GM19025 (cell line): ENCODE results near the gene ARHGEF3.
A peak's percentile ranks its signal among the peaks of the same experiment; 100 is the strongest.

Experiments
- ATAC-seq: cut with Tn5 transposase; IDR thresholded peaks from one replicate; pipeline ENCODE4 v1.9.1; 2021; ENCODE audit warnings: mild to moderate bottlenecking, low read depth, moderate library complexity; ENCODE audit not compliant: unreplicated experiment

ARHGEF3 gene, protein sequence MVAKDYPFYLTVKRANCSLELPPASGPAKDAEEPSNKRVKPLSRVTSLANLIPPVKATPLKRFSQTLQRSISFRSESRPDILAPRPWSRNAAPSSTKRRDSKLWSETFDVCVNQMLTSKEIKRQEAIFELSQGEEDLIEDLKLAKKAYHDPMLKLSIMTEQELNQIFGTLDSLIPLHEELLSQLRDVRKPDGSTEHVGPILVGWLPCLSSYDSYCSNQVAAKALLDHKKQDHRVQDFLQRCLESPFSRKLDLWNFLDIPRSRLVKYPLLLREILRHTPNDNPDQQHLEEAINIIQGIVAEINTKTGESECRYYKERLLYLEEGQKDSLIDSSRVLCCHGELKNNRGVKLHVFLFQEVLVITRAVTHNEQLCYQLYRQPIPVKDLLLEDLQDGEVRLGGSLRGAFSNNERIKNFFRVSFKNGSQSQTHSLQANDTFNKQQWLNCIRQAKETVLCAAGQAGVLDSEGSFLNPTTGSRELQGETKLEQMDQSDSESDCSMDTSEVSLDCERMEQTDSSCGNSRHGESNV

DNA sequence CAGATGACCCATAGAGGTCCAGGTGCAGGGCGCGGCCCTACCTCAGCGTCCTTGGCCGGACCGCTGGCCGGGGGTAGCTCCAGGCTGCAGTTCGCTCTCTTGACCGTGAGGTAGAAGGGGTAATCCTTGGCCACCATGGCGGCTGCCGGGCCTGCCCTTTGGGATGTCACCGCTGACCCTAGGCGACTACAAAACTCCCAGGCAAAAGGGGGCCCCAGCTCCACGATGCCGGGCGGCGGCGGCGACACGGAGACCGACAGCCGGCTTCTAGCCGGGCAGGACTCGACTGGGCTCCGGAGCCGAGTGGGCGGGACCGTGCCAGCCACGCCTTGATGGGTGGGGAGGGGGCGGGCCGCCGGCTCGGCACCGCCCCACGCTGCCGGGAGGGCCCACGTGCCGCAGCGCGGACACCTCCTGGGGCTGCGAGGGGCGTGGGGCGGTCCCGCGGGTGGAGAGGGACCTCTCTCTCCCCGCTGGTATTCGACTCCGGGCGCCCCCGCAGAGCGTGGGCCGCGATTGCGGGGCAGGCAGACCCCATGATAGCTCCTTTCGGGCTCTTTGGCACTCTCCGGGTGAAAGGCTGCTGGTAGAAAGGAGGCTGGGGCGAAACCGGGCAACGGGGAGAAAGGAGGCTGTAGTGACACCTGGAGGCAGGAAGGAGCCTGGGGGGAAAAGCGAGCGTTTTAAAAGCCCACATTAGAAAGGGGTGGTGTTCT, at the start of gene ARHGEF3:
TSS of gene ARHGEF3 (minus strand) at position 288 of the 716 bp plus-strand sequence. CDS start at position 137, 151 bp downstream.
- ATAC-seq = peak; percentile 91

DNA sequence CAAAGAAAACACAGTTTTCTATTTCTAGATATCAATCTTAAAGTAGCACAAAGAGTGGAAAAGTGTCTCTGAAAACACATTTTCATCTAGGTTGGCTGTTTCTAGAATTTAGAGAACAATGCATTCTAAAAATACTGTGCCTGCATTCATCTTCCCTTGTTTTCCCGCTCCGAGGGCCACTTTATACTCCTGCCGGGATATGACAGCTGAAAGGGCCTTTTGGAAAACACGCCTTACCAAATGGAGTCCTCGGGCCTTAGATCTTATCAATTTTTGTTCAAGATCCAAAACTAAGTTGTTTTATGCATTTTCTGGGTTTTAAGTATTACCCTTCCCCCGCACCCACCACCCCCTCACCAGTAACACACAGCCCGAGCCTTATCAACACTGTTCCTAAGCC, 47.9 kb upstream of the ARHGEF3 start:
- ATAC-seq = no peak

DNA sequence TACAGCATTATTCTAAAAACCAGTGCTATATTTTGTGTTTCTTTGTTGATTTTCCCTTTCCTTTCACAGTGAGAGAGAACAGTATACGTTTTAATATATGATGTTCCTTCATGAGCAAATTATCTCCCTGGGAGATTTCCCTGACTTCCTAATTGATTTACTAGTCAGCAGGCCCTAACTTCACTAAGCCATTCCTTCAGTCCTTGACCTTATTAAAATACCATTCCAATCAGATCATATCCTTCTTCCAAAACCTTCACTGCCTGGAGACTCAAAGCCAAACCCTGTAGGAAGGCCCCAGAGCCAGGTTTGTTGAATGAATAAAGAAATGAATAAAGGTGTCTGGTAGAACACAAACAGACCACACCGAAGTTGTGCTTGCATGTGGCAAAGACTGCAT, 43.8 kb upstream of the ARHGEF3 start:
- ATAC-seq = no peak

DNA sequence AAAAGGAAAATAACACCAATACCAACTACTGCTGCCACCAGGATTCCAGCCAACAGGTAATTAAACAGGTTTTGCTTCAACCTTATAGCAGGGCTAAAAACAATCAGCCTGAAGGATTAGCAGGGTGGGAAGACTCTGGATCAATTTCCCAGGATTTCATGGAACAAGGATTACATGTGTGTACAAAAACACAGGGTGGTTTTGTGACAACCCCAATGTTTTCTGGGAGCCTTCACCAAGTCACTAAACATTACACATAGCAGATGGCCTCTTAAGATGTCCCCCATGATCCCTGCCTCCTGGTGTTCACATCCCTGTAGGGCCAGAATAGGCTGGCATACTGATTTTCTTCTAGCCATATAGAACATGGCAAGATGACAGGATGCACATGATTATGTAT, 42.8 kb upstream of the ARHGEF3 start:
- no peak for ATAC-seq

DNA sequence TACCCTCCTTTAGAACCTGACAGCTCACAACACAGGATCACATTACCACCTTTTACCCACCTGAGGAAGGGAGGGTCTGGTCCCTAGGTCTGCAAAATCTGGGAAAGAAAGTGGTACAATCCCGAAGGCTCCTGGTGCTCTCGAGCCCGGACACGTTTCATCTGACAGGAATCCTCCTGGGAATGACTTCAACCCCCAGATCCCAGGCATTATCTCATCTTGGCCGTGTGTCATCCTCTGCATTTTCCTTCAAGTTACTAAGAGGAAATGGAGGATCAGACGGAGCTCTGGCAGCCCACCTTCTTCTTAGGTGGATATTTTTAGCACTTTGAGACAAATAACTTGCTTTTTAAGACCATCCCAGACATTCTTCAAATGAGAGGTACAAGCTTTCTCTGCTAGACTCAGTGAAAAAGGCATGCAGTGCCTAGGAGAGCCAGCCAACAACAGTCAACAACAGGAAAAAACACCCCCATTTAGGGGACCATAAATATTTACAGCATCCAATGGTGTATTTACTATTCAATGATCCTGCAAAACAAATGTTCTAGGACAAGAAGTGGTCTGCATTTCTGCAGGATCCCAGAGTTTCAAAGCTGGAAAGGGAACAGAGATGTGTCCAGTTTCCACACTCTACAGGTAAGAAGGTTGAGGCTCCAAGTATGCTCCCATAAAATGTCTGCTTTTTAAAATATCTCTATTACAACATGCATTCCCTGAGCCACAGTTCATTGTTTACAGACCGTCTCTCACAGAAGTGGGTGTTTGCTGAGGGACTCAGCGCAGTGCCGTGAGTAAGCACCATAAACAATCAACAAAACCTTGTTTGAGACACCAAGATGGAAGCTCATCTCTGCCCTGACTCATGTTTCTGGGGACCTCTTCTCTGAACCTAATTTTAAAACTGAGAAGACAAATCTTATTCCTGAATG, 38.3 kb upstream of the ARHGEF3 start:
- no peak for ATAC-seq

DNA sequence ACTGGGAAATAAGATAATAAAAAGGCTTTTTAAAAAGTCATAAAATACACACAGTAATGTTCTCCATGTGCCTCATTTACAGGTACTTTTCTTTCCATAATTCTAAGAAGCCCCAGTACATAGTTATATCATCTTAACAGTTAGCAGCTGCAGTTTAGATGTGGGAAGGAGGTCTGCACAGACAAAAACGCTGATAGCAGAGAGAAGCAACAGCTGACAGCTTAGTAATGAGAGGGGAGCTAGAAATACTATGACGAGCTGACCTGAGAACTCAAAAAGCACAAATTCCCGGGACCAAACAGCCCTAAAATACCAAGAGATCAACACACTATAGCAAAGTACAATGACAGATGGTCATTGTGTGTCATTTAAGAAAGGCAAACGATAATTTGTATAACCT, 36.7 kb upstream of the ARHGEF3 start:
- ATAC-seq = no peak

DNA sequence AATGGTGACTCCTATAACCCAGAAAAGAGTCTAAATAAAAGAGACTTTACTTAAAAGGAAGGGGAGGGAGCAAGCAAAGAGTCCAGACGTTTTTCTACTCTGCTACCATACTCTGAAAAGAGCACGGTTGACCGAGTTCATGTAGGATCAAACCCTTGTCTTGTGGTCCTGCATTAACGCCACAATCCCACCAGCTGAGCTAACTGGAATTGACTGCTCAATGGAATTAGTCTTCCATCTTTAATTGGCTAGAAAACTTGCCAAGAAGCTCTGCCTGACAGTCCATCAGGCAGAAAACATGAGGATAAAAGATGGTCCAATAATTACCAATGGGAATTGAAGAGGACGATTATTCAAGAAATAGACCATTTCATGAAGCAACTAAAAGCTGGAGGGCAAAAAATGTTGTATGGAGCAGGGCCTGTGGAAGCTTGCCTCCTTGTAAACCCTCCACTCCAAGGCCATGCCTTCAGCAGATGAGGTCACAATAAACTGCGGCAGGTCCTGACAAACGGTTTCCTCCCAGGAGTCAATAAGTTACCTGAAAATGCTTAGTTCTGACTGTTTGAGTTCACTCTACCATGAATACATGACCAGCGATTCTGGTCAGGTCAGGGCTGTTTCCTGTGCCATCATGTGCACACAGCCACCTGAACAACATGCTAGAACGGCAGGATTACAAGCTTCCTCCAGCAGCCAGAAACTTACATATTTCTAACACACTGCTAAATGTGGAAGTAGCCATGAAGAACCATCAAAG, 35.6 kb upstream of the ARHGEF3 start:
- ATAC-seq = no peak

DNA sequence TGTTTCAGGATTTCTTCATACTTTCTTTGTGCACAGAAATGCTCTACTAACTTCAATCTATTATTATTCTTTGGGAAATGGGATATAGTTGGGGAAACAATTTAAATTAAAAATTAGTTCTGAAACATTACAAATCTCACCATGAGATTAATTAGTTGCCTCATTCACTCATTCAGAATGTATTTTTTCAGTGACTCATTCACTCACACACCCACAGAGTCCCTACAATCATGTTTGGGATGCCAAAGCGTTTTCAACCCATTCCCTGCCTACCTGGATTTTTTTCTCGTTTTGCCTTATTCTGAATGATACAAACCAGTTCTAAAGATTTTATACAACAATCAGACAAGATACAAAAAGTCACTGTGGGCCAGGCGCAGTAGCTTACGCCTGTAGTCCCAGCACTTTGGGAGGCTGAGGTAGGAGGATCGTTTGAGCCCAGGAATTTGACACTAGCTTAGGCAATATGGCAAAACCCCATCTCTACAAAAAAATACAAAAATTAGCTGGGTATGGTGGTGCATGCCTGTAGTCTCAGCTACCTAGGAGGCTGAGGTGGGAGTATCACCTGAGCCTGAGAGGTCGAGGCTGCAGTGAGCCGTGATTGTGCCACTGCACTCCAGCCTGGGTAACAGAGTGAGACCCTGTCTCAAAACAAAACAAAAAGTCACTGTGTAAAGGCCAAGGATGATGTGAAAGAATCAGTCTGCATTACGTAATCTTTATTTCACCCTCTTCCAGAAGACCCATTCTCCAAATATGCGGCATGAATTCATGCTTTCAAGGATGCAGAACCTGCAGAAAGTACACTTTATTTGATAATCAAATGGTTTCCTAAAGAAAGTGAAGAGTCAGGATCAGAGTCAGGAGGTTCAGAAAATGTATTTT, 34.8 kb upstream of the ARHGEF3 start:
- ATAC-seq = no peak

DNA sequence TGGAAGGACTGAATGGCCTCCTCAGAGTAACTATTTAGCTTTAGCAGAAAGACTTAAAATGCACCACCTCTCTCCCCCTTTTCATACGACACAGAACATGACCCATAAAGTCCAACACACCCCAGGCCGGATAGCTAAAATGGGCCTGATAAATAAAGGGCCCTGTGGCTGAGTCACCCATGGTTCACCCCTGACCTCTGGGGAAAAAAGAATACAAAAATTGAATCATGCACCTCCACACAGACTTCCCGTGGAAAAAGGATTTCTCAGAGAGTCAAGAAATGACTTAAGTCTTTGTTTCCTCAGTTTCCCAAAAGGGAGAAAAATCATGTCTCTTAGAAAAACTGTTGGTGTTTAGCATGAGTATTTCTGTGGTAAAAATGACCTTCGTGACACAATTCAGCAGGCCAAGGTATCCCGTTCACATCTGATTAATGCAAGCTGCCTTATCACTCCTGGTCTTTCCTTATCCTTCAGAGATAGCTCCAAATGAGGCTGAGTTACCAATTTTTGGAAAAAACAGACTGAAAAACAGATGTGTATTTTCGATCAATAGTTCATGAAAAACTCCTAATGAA, 34.0 kb upstream of the ARHGEF3 start:
- ATAC-seq = no peak

DNA sequence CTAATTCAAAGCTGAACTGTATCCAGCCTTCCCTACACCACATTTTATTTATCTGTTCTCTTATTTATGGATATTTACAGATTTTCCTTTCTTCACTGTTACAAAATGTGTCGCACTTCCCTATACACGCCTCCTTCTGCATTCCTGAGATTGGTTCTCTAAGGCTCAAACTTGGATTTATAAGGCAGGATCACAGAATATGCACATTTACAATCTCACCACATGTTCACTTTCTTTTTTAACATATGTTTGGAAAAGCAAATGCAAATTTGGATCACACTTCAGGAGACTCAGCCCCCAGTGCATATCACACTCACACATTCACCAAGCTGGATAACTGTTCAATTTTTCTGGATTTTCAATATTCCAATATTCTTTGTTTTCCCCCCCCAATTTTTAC, 31.8 kb upstream of the ARHGEF3 start:
- no peak for ATAC-seq

DNA sequence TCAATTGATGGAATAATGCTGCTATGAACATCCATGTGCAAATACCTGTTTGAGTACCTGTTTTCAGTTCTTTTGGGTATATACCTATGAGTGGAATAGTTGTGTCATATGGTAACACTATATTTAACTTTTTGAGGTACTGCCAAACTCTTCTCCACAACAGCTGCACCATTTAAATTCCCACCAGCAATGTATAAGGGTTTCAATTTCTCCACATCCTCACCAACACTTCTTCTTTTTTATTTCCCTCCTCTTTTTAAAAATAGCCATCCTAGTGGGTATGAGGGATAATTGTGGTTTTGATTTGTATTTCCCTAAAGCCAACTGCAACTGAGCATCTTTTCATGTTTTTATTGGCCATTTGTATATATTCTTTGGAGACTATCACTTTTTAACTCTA, 31.3 kb upstream of the ARHGEF3 start:
- no peak for ATAC-seq

DNA sequence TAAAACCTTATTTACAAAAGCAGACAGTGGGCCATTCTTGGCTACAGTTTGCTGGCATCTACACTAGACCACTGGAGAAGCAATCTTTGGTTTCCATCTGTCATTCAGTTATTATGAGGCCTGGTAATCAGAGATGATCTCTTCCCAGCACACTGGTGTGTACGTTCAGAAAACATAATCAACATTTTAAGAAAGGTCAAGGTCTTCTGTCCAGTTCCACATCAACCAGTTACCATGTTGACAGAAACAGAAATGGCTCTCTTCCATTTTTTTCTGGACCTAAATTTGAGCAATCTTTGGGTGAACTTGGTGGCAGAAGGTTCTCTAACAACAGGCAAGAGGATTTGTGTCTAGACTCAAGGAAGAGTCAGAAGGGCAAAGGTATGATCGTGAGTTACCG, 29.8 kb upstream of the ARHGEF3 start:
- no peak for ATAC-seq

DNA sequence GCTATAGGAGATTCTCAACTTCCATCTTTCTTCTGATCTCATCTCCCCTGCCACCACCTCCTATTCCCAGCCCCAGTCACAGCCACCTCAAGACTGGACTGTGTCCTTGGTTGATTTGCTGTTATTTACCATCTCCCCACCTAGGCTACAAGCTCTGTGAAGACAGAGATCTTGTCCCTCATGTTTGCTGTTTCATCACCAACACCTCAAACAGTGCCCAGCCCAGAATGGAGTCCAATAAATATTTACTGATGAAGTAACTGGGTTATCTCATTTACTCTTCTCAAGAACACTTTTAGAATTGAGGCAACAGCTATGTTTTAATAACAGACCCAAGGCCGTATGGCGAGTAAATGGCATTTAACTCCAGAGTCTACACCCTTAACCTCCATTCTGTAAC, 29.1 kb upstream of the ARHGEF3 start:
- no peak for ATAC-seq

DNA sequence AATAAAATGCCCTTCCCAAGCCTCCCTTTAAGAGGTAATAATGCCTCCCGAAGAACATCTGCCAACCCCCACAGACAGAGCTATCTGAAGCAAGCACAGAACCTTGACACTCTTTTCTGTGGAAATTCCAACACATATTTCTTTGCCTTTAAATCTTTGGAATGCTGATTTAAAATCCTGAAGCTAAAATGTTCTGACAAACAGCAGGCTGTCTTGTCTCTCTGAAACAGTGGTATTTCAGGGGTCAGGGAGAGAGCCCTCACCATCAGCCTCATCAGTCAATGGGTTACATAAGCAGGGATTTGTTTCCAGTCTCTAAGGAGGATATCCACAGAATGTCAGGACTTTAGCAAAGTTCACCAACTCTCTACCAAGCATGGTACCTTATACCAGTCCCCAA, 27.8 kb upstream of the ARHGEF3 start:
- no peak for ATAC-seq

DNA sequence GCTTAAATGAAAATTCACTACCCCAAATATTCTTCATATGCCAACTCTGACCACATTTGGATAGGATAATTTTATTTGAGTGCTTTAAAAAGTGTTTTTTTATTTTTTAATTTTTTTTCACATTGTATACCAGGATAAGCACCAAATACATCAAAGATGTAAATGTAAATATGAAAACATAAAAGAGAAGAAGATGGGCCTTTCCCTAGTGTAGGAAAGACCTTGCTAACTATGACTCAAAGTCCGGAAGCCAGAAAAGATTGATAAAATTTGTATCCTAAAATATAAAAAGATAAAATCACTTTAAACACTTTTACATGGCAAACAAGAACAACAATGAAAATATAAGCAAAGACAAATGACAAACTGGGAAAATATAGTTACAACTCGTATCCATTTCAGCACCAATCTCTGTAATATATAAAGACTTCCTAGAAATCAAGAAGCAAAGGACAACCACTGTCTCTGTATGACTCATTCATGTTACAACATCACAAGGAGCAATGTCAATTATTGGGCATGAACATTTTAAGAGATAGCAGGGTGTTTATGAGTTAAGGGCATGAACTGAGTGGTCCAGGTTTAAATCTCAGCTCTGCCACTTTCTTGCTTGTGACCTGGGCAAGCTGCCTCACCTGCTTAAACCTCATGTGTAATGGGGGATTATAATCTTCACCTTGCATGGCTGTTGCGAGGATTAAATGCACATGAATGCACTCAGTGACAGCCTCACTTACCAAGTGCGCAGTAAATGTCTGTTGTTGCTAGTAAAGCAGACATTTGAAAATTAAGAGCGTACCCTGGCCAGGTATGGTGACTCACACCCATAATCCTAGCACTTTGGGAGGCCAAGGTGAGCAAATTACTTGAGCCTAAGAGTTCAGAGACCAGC, 25.3 kb upstream of the ARHGEF3 start:
- no peak for ATAC-seq

DNA sequence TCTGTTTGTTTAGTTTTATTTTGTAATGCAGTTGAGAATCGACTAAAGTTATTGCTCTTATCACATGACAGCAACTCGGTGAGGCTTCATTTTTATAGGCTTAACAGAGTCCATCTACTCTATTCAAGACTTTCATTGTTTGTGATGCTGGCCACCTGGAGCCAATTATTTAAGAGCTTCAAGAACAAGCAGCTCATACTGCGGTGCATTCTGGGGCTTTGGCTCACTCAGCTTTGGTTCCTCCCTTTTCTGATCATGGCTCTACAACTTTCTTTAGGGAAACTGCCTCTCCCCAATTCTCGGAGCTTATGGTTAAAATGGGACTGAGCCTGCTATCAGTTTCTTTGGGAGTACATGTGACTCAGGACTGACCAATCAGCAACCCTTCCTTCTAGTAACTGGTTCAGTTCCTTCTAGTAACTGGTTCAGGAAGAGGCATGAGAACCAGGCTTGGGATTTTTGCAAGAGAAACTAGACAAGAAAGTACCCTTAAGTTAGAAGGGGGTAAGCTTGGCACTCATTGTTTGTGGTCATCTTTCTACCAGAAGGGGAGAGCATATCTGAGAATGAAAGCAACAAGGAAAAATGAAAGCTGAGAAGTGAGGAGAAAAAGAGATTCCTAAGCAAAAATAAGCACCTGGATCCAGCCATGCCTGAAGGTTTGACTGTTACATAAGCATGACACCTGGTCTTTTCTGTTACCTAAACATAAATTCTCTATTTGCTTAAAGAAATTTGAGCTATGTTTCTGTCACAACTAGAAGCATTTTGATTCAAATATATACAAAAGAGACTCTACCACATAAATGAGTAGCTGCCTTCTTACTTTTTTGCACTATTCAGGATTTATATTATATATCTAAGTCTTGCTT, 24.1 kb upstream of the ARHGEF3 start:
- ATAC-seq = no peak
